NCI-H524 (cell line): ENCODE measurements around the gene DCDC2C.

Source experiments
- DNase-seq, 2 experiments: peaks; one replicate each; lab custom pipeline; 2025; lab: John Stamatoyannopoulos, UW

Gene DCDC2C

GRCh38 chr2:3743951-3744555 lies 40.7 kb downstream of the DCDC2C start:
- DNase-seq, result no peak

DNA sequence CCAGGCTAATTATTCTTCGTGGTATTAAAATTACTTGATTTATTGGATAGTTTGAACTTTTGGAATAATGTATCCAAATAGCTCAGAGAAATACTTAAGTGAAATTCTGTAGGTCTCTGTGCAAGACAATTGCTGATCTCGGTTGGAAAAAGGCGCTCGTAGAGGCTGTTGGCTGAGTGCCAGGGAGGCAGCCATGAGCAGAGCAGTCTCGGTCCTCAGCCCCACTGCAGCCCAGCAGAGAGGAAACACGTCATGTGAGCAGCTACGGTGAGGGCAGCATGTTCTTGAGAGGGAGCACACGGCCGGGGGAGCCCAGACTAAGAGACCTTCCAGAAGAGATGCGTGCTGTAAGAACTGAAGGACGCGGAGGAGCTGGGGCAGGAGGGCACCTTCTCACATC lies 42.5 kb downstream of the DCDC2C start:
- DNase-seq, result no peak

GRCh38 chr2:3747032-3747654 lies 43.8 kb downstream of the DCDC2C start:
- DNase-seq, result no peak

DNA sequence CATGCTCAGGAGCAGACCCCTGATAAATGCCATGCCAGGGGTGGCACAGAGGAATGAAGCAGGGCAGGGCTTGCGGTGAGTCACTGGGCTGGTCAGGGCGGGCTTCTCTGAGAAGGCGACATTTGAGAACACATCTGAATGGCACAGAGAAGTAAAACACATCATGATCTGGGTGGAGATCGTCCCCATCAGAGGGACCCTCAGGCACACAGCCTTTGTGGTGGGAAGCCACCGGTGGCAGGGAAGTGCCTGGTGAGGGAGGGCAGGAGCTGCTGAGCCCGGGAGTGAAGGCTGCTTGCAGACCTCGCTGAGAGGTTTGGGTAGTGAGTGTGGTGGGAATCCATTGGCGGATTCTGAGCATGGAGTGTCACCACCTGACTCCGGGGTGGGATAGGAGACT lies 44.5 kb downstream of the DCDC2C start:
- DNase-seq, result no peak

DNA sequence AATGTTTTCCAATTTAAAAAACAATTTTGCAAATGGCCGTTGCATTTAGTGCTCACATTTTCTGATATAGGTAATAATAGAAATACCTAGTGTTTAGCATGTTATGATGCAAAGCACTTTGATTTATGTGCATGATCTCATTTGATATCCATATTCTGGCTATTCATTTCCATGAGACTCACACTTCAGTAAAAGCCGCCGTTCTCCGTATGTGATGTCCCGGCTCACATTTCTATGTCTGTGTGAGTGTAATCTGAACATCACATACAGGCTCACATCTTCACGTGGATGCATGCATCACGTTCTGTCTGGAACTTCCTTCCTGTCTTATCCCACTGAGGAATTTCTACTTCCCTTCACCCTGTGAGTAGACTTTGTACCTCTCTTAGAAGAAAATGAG lies 45.8 kb downstream of the DCDC2C start:
- no peak for DNase-seq

DNA sequence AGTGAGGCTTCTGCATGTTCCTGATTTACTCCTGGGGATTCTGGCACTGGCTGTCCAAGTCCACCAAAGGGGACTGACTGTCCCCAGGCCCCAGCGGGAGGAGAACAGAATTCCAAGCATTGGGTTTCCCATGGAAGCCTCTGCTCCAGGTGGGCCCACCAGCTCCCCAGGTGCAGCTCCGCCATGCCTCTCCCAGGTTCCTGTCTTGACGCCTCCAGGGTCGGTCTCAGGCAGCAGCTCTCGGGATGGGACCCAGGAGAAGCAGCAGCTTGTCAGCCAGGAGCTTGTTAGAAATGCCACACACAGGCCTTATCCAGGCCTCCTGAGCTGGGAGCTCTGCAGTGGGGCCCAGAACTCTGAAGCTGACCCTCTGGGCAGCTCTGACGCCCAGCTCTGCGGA lies 47.9 kb downstream of the DCDC2C start:
- no peak for DNase-seq

GRCh38 chr2:3751806-3752205 lies 48.4 kb downstream of the DCDC2C start:
- no peak for DNase-seq

GRCh38 chr2:3752376-3752775 lies 49.0 kb downstream of the DCDC2C start:
- no peak for DNase-seq

DNA sequence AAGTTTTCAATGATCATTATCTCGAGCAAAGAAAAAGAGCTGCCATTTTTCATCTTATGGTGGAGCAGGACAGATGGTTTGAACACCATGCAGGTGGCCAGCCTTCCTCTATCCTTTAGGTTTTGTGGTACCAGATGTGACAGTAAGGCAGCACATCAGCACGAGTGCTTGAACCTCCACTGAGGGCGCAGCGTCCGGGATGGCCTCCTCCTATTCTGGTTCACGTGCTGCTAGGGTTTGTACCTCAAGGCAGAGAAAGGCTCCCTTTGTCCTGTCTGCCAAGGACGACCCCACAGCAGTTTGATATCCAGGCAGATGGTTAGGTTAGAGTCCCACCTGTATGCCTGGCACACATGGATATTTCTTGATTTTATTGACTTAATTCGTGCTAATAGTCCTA lies 50.2 kb downstream of the DCDC2C start:
- DNase-seq, result no peak

GRCh38 chr2:3754280-3754679 lies 50.9 kb downstream of the DCDC2C start:
- DNase-seq, result no peak

DNA sequence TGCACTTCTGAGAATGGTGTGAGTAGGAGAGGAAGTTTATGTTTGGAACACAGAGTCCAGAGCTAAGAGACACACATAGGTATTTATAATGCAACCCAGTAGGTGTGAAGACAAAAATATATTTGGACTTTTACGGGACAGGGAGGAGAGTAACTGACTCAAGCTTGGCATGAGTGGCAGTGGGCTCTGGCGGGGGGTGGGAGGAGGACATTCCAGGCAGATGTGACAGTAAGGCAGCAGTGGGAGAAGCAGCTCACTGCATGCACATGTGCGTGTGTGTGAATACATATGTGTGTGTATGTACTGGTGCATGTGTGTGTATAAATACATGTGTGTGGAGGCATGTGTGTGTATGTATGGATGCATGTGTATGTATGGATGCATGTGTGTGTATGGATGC lies 51.4 kb downstream of the DCDC2C start:
- no peak for DNase-seq

GRCh38 chr2:3755277-3755676 lies 51.9 kb downstream of the DCDC2C start:
- DNase-seq, result no peak

GRCh38 chr2:3756306-3756705 lies 52.9 kb downstream of the DCDC2C start:
- DNase-seq, result no peak

- DNase-seq, result no peak
These were observed 55.5 kb downstream of the DCDC2C start for GRCh38 chr2:3758906-3759305.

- DNase-seq, result no peak
These were observed 56.0 kb downstream of the DCDC2C start for GRCh38 chr2:3759331-3759730.

- peak in 1 of 2 experiments; percentile 15 for DNase-seq
These were observed 56.4 kb downstream of the DCDC2C start for GRCh38 chr2:3759761-3760160.

- no peak for DNase-seq
These were observed 57.9 kb downstream of the DCDC2C start for GRCh38 chr2:3761272-3761671.

- DNase-seq, result no peak
These were observed 59.5 kb downstream of the DCDC2C start for GRCh38 chr2:3762771-3763447.

GRCh38 chr2:3766824-3767223 lies 63.4 kb downstream of the DCDC2C start:
- no peak for DNase-seq

- no peak for DNase-seq
These were observed 65.8 kb downstream of the DCDC2C start for GRCh38 chr2:3768960-3769765.

- no peak for DNase-seq
These were observed 66.4 kb downstream of the DCDC2C start for GRCh38 chr2:3769766-3770165.

- DNase-seq, result no peak
These were observed 67.5 kb downstream of the DCDC2C start for GRCh38 chr2:3770724-3771415.
